HepG2 (cell line): Measurements from ENCODE around the gene CMIP. TPM values are rescaled to one million over a fixed set of nuclear protein-coding genes. Genes with fewer than 3 reads are reported as not detected.

ENCODE experiments used
- FOSL1 ChIP-seq: sonication (generic); formaldehyde crosslinking; IDR thresholded peaks from 2 replicates; pipeline ENCODE4 v1.9.0; 2021; ENCODE audit warnings: missing genetic modification reagents, borderline replicate concordance
- HNRNPUL1 ChIP-seq: fragments of 200-400 bp; formaldehyde crosslinking; IDR thresholded peaks from 2 replicates; pipeline ENCODE4 v1.6.1; 2017; ENCODE audit warnings: low read depth, mild to moderate bottlenecking, low read length, moderate library complexity
- IKZF1 ChIP-seq: fragments of 450-650 bp; IDR thresholded peaks from 2 replicates; pipeline ENCODE4 v1.7.1; 2016
- IRX3 ChIP-seq: sonication (generic); formaldehyde crosslinking; IDR thresholded peaks from 2 replicates; pipeline ENCODE4 v1.8.1; 2023; ENCODE audit warnings: mild to moderate bottlenecking, low read depth, missing genetic modification reagents, borderline replicate concordance
- NFE2L1 ChIP-seq: sonication (generic); formaldehyde crosslinking; IDR thresholded peaks from 2 replicates; pipeline ENCODE4 v1.4.0; 2020; ENCODE audit warnings: missing genetic modification reagents, mild to moderate bottlenecking, borderline replicate concordance
- NONO ChIP-seq, 2 experiments: fragments of 450-650 bp in 1 of 2; sonication (generic) in 1 of 2; formaldehyde crosslinking in 1 of 2; IDR thresholded peaks in 1 of 2; conservative IDR thresholded peaks in 1 of 2; 2 replicates each; pipeline versions ENCODE4 v1.6.1 to v1.8.0; 2017 to 2022; ENCODE audit warnings: mild to moderate bottlenecking in 1 of 2, missing genetic modification reagents in 1 of 2, moderate library complexity in 1 of 2
- ZFYVE20 ChIP-seq: sonication (generic); formaldehyde crosslinking; IDR thresholded peaks from 2 replicates; pipeline ENCODE4 v1.8.0; 2023; ENCODE audit warnings: low read depth, mild to moderate bottlenecking, moderate library complexity, missing genetic modification reagents, borderline replicate concordance
- ZNF207 ChIP-seq: fragments of 450-650 bp; IDR thresholded peaks from 2 replicates; pipeline ENCODE4 v1.6.1; 2016; ENCODE audit warnings: antibody characterized with exemption, borderline replicate concordance
- ZNF256 ChIP-seq: sonication (generic); formaldehyde crosslinking; conservative IDR thresholded peaks from 2 replicates; pipeline ENCODE4 v1.4.0; 2020; ENCODE audit warnings: missing genetic modification reagents
- ZNF430 ChIP-seq: sonication (generic); formaldehyde crosslinking; IDR thresholded peaks from 2 replicates; pipeline ENCODE4 v1.9.0; 2021; ENCODE audit warnings: mild to moderate bottlenecking, missing genetic modification reagents
- ZNF547 ChIP-seq: sonication (generic); formaldehyde crosslinking; IDR thresholded peaks from 2 replicates; pipeline ENCODE4 v1.5.1; 2020; ENCODE audit warnings: mild to moderate bottlenecking, missing genetic modification reagents
- ZNF747 ChIP-seq: sonication (generic); formaldehyde crosslinking; IDR thresholded peaks from 2 replicates; pipeline ENCODE4 v1.8.1; 2023; ENCODE audit warnings: missing genetic modification reagents, mild to moderate bottlenecking, borderline replicate concordance
- ZNF816 ChIP-seq: sonication (generic); formaldehyde crosslinking; IDR thresholded peaks from 2 replicates; pipeline ENCODE4 v1.8.0; 2022; ENCODE audit warnings: missing genetic modification reagents, mild to moderate bottlenecking, borderline replicate concordance
- polyA plus RNA-seq, 8 experiments: library from polyadenylated mRNA; depleted of rRNA in 3 of 8; stranded (reverse) in 7 of 8; unstranded in 1 of 8; fragments of >200 nt; fragmentation: Illumina TruSeq in 4 of 8; extraction: Trizol in 4 of 8; gene quantifications; 2 replicates each; pipeline versions ENCODE4 v1.2.1 to v1.2.3, GENCODE V29; 2011 to 2016; ENCODE audit warnings: low read depth in 4 of 8, missing spikeins in 1 of 8, mixed read lengths in 1 of 8; ENCODE audit not compliant: insufficient read depth in 1 of 8
- total RNA-seq, 5 experiments: library from RNA; depleted of rRNA; stranded (reverse); fragments of >200 nt; fragmentation: Illumina TruSeq; extraction: Trizol; gene quantifications; 2 replicates each; pipeline ENCODE4 v1.2.3, GENCODE V29; 2016; ENCODE audit warnings: low read depth in 1 of 5
- TF ChIP-seq, protein P1 (sequence below): sonication (generic); formaldehyde crosslinking; IDR thresholded peaks from 2 replicates; pipeline ENCODE4 v1.5.0; 2020; ENCODE audit warnings: mild to moderate bottlenecking, missing genetic modification reagents
- TF ChIP-seq, protein P2 (sequence below): conservative IDR thresholded peaks from 2 replicates; pipeline ENCODE4 v1.6.1; 2018; ENCODE audit warnings: missing genetic modification reagents
- TF ChIP-seq, protein P3 (sequence below): IDR thresholded peaks from 2 replicates; pipeline ENCODE4 v1.6.1; 2016; ENCODE audit warnings: missing compliant biosample characterization, missing genetic modification reagents, borderline replicate concordance
- TF ChIP-seq, protein P4 (sequence below): sonication (generic); formaldehyde crosslinking; IDR thresholded peaks from 2 replicates; pipeline ENCODE4 v1.4.0; 2020; ENCODE audit warnings: missing genetic modification reagents
- TF ChIP-seq, protein P5 (sequence below): sonication (generic); formaldehyde crosslinking; IDR thresholded peaks from 2 replicates; pipeline ENCODE4 v1.5.0; 2020; ENCODE audit warnings: mild to moderate bottlenecking, missing genetic modification reagents, moderate library complexity
- TF ChIP-seq, protein P6 (sequence below): sonication (generic); formaldehyde crosslinking; IDR thresholded peaks from 2 replicates; pipeline ENCODE4 v1.8.1; 2023; ENCODE audit warnings: missing genetic modification reagents, mild to moderate bottlenecking, borderline replicate concordance

Gene CMIP
- total and polyA plus RNA-seq, 2 of the 13 experiments (the other 11 are each of a cell fraction or from before 2014, with no cell fraction given), result 10.9 to 18.1 TPM

DNA sequence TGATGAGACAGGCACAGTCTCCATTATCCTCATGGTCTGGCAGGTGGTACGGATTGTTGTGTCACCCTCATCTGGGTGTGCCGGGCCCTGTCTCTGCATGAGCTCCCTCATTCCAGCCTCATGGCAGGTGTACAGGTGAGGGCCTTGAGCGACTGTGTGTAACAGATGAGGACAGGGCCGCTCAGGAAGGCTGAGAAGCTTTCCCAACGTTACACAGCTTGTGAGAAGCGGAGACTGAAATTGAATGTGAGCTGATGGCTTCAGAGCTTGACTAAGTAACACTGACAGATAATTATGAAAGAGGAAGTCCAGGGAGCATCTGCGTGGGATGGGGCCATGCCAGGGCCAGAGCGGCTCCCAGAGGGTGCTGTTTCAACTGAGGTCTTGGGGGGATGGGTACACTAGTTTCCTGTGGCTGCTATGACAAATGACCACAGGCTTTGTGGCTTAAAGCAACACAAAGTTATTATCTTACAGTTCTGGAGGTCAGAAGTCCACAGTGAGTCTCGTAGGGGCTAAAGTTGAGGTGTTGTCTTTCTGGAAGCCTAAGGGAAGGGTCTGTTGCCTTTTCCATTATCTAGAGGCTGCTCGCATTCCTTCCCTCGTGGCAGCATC, 36.7 kb downstream of the CMIP start (continued):
- TF ChIP-seq, protein P1, sequence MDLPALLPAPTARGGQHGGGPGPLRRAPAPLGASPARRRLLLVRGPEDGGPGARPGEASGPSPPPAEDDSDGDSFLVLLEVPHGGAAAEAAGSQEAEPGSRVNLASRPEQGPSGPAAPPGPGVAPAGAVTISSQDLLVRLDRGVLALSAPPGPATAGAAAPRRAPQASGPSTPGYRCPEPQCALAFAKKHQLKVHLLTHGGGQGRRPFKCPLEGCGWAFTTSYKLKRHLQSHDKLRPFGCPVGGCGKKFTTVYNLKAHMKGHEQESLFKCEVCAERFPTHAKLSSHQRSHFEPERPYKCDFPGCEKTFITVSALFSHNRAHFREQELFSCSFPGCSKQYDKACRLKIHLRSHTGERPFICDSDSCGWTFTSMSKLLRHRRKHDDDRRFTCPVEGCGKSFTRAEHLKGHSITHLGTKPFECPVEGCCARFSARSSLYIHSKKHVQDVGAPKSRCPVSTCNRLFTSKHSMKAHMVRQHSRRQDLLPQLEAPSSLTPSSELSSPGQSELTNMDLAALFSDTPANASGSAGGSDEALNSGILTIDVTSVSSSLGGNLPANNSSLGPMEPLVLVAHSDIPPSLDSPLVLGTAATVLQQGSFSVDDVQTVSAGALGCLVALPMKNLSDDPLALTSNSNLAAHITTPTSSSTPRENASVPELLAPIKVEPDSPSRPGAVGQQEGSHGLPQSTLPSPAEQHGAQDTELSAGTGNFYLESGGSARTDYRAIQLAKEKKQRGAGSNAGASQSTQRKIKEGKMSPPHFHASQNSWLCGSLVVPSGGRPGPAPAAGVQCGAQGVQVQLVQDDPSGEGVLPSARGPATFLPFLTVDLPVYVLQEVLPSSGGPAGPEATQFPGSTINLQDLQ, result no peak
- TF ChIP-seq, protein P2, sequence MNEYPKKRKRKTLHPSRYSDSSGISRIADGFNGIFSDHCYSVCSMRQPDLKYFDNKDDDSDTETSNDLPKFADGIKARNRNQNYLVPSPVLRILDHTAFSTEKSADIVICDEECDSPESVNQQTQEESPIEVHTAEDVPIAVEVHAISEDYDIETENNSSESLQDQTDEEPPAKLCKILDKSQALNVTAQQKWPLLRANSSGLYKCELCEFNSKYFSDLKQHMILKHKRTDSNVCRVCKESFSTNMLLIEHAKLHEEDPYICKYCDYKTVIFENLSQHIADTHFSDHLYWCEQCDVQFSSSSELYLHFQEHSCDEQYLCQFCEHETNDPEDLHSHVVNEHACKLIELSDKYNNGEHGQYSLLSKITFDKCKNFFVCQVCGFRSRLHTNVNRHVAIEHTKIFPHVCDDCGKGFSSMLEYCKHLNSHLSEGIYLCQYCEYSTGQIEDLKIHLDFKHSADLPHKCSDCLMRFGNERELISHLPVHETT, result no peak
- TF ChIP-seq IKZF1 (no peak), ZNF430 (CRISPR knock-in tag) (peak; percentile 65), ZNF256 (CRISPR knock-in tag) (no peak), NONO (IDR thresholded peaks at IDR 0.05) (no peak), NONO (CRISPR knock-in tag; conservative IDR thresholded peaks at IDR 0.05) (no peak), NFE2L1 (CRISPR knock-in tag) (no peak), IRX3 (CRISPR knock-in tag) (no peak), ZFYVE20 (CRISPR knock-in tag) (no peak), ZNF816 (CRISPR knock-in tag) (no peak), ZNF207 (no peak), ZNF547 (CRISPR knock-in tag) (no peak), ZNF747 (CRISPR knock-in tag) (peak; percentile 53; the same call in 1 of the 2 replicates), HNRNPUL1 (no peak), FOSL1 (CRISPR knock-in tag) (no peak)
- TF ChIP-seq, protein P3, sequence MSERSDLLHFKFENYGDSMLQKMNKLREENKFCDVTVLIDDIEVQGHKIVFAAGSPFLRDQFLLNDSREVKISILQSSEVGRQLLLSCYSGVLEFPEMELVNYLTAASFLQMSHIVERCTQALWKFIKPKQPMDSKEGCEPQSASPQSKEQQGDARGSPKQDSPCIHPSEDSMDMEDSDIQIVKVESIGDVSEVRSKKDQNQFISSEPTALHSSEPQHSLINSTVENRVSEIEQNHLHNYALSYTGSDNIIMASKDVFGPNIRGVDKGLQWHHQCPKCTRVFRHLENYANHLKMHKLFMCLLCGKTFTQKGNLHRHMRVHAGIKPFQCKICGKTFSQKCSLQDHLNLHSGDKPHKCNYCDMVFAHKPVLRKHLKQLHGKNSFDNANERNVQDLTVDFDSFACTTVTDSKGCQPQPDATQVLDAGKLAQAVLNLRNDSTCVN, result 0 out of 2 replicates have a peak, but pooled peaks have one; percentile 52
- TF ChIP-seq, protein P4, sequence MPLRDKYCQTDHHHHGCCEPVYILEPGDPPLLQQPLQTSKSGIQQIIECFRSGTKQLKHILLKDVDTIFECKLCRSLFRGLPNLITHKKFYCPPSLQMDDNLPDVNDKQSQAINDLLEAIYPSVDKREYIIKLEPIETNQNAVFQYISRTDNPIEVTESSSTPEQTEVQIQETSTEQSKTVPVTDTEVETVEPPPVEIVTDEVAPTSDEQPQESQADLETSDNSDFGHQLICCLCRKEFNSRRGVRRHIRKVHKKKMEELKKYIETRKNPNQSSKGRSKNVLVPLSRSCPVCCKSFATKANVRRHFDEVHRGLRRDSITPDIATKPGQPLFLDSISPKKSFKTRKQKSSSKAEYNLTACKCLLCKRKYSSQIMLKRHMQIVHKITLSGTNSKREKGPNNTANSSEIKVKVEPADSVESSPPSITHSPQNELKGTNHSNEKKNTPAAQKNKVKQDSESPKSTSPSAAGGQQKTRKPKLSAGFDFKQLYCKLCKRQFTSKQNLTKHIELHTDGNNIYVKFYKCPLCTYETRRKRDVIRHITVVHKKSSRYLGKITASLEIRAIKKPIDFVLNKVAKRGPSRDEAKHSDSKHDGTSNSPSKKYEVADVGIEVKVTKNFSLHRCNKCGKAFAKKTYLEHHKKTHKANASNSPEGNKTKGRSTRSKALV, result no peak
- TF ChIP-seq, protein P5, sequence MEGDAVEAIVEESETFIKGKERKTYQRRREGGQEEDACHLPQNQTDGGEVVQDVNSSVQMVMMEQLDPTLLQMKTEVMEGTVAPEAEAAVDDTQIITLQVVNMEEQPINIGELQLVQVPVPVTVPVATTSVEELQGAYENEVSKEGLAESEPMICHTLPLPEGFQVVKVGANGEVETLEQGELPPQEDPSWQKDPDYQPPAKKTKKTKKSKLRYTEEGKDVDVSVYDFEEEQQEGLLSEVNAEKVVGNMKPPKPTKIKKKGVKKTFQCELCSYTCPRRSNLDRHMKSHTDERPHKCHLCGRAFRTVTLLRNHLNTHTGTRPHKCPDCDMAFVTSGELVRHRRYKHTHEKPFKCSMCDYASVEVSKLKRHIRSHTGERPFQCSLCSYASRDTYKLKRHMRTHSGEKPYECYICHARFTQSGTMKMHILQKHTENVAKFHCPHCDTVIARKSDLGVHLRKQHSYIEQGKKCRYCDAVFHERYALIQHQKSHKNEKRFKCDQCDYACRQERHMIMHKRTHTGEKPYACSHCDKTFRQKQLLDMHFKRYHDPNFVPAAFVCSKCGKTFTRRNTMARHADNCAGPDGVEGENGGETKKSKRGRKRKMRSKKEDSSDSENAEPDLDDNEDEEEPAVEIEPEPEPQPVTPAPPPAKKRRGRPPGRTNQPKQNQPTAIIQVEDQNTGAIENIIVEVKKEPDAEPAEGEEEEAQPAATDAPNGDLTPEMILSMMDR (CRISPR knock-in tag), result peak; percentile 55
- TF ChIP-seq, protein P6, sequence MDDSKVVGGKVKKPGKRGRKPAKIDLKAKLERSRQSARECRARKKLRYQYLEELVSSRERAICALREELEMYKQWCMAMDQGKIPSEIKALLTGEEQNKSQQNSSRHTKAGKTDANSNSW (CRISPR knock-in tag), result no peak
